ENCODE results near the gene EDARADD.
A peak's percentile ranks its signal among the peaks of the same experiment; 100 is the strongest.

EDARADD gene

GRCh38 chr1:236523704-236524141 lies 129.6 kb downstream of the EDARADD start, which contains the start of gene LGALS8:
Gene LGALS8 (plus strand): TSS chr1:236523982. CDS start chr1:236526071, 2,089 bp downstream.
- H3K4me3 ChIP-seq (ENCODE audit: low read length in 2 of 2) = peak within 1 kb of the TSS; percentile 90 to 95
- peak within 1 kb of the TSS; percentile 84 to 90 for H3K9ac ChIP-seq (ENCODE audit: low read depth in 1 of 2, low read length in 2 of 2)
- peak within 1 kb of the TSS; percentile 82 to 95 for H3K27ac ChIP-seq (ENCODE audit: low read depth in 2 of 2, low read length in 2 of 2)
- peaks cover 5% of the 10 kb centered on the region in 2 donors for H3K4me1 ChIP-seq (ENCODE audit: control insufficient read depth in 2 of 2, insufficient read depth in 2 of 2, low read length in 2 of 2)
- H3K27me3 ChIP-seq (ENCODE audit: control insufficient read depth in 2 of 2, insufficient read depth in 2 of 2, low read length in 2 of 2) = no peaks in the 10 kb centered on the region
- H3K36me3 ChIP-seq (ENCODE audit: control insufficient read depth in 2 of 2, insufficient read depth in 2 of 2, low read length in 2 of 2) = peaks cover 11 to 15% of the 10 kb centered on the region in 2 donors
- H3K9me3 ChIP-seq (ENCODE audit: control insufficient read depth in 2 of 2, low read length in 2 of 2) = no peaks in the 10 kb centered on the region

GRCh38 chr1:236524142-236524894 lies 130.2 kb downstream of the EDARADD start:
- H3K4me1 ChIP-seq (ENCODE audit: control insufficient read depth in 2 of 2, insufficient read depth in 2 of 2, low read length in 2 of 2) = peaks cover 5% of the 10 kb centered on the region in 2 donors

GRCh38 chr1:236524895-236525184 lies 130.8 kb downstream of the EDARADD start:
- Histone ChIP-seq H3K9ac (ENCODE audit: low read depth in 1 of 2, low read length in 2 of 2) (peak overlapping the region; percentile 84 to 90), H3K4me1 (ENCODE audit: control insufficient read depth in 2 of 2, insufficient read depth in 2 of 2, low read length in 2 of 2) (peaks cover 5% of the 10 kb centered on the region in 2 donors), H3K9me3 (ENCODE audit: control insufficient read depth in 2 of 2, low read length in 2 of 2) (no peaks in the 10 kb centered on the region), H3K27ac (ENCODE audit: low read depth in 2 of 2, low read length in 2 of 2) (peak overlapping the region in 1 of 2 donors; percentile 95), H3K27me3 (ENCODE audit: control insufficient read depth in 2 of 2, insufficient read depth in 2 of 2, low read length in 2 of 2) (no peaks in the 10 kb centered on the region), H3K4me3 (ENCODE audit: low read length in 2 of 2) (peak overlapping the region; percentile 90 to 95), H3K36me3 (ENCODE audit: control insufficient read depth in 2 of 2, insufficient read depth in 2 of 2, low read length in 2 of 2) (peaks cover 11 to 15% of the 10 kb centered on the region in 2 donors)

More at GRCh38 chr1:236524142-236524894, 130.2 kb downstream of the EDARADD start:
- H3K9ac ChIP-seq (ENCODE audit: low read depth in 1 of 2, low read length in 2 of 2) = peak overlapping the region; percentile 84 to 90
- H3K9me3 ChIP-seq (ENCODE audit: control insufficient read depth in 2 of 2, low read length in 2 of 2) = no peaks in the 10 kb centered on the region
- peak overlapping the region; percentile 82 to 95 for H3K27ac ChIP-seq (ENCODE audit: low read depth in 2 of 2, low read length in 2 of 2)
- peaks cover 11 to 15% of the 10 kb centered on the region in 2 donors for H3K36me3 ChIP-seq (ENCODE audit: control insufficient read depth in 2 of 2, insufficient read depth in 2 of 2, low read length in 2 of 2)
- H3K27me3 ChIP-seq (ENCODE audit: control insufficient read depth in 2 of 2, insufficient read depth in 2 of 2, low read length in 2 of 2) = no peaks in the 10 kb centered on the region
- peak overlapping the region; percentile 90 to 95 for H3K4me3 ChIP-seq (ENCODE audit: low read length in 2 of 2)

- no peaks in the 10 kb centered on the region for H3K9me3 ChIP-seq (ENCODE audit: control insufficient read depth in 2 of 2, low read length in 2 of 2)
- peaks cover 11 to 15% of the 10 kb centered on the region in 2 donors for H3K36me3 ChIP-seq (ENCODE audit: control insufficient read depth in 2 of 2, insufficient read depth in 2 of 2, low read length in 2 of 2)
- peaks cover 5% of the 10 kb centered on the region in 2 donors for H3K4me1 ChIP-seq (ENCODE audit: control insufficient read depth in 2 of 2, insufficient read depth in 2 of 2, low read length in 2 of 2)
- H3K27ac ChIP-seq (ENCODE audit: low read depth in 2 of 2, low read length in 2 of 2) = no peak overlapping the region
- no peak overlapping the region for H3K9ac ChIP-seq (ENCODE audit: low read depth in 1 of 2, low read length in 2 of 2)
- no peak overlapping the region for H3K4me3 ChIP-seq (ENCODE audit: low read length in 2 of 2)
- H3K27me3 ChIP-seq (ENCODE audit: control insufficient read depth in 2 of 2, insufficient read depth in 2 of 2, low read length in 2 of 2) = no peaks in the 10 kb centered on the region
Measured at GRCh38 chr1:236526079-236526478, 132.0 kb downstream of the EDARADD start.

- Histone ChIP-seq H3K27me3 (ENCODE audit: control insufficient read depth in 2 of 2, insufficient read depth in 2 of 2, low read length in 2 of 2) (no peaks in the 10 kb centered on the region), H3K4me3 (ENCODE audit: low read length in 2 of 2) (no peak overlapping the region), H3K4me1 (ENCODE audit: control insufficient read depth in 2 of 2, insufficient read depth in 2 of 2, low read length in 2 of 2) (peaks cover 0 to 8% of the 10 kb centered on the region in 2 donors), H3K9me3 (ENCODE audit: control insufficient read depth in 2 of 2, low read length in 2 of 2) (no peaks in the 10 kb centered on the region), H3K9ac (ENCODE audit: low read depth in 1 of 2, low read length in 2 of 2) (no peak overlapping the region), H3K36me3 (ENCODE audit: control insufficient read depth in 2 of 2, insufficient read depth in 2 of 2, low read length in 2 of 2) (peaks cover 15 to 21% of the 10 kb centered on the region in 2 donors), H3K27ac (ENCODE audit: low read depth in 2 of 2, low read length in 2 of 2) (no peak overlapping the region)
Measured at GRCh38 chr1:236530286-236530685, 136.2 kb downstream of the EDARADD start.

GRCh38 chr1:236530959-236531358 lies 136.9 kb downstream of the EDARADD start:
- Histone ChIP-seq H3K4me3 (ENCODE audit: low read length in 2 of 2) (no peak overlapping the region), H3K36me3 (ENCODE audit: control insufficient read depth in 2 of 2, insufficient read depth in 2 of 2, low read length in 2 of 2) (peaks cover 14 to 24% of the 10 kb centered on the region in 2 donors), H3K4me1 (ENCODE audit: control insufficient read depth in 2 of 2, insufficient read depth in 2 of 2, low read length in 2 of 2) (peaks cover 0 to 8% of the 10 kb centered on the region in 2 donors), H3K27me3 (ENCODE audit: control insufficient read depth in 2 of 2, insufficient read depth in 2 of 2, low read length in 2 of 2) (no peaks in the 10 kb centered on the region), H3K9ac (ENCODE audit: low read depth in 1 of 2, low read length in 2 of 2) (no peak overlapping the region), H3K9me3 (ENCODE audit: control insufficient read depth in 2 of 2, low read length in 2 of 2) (no peaks in the 10 kb centered on the region), H3K27ac (ENCODE audit: low read depth in 2 of 2, low read length in 2 of 2) (no peak overlapping the region)

GRCh38 chr1:236532850-236533249 lies 138.8 kb downstream of the EDARADD start:
- H3K27me3 ChIP-seq (ENCODE audit: control insufficient read depth in 2 of 2, insufficient read depth in 2 of 2, low read length in 2 of 2) = no peaks in the 10 kb centered on the region
- H3K27ac ChIP-seq (ENCODE audit: low read depth in 2 of 2, low read length in 2 of 2) = no peak overlapping the region
- no peak overlapping the region for H3K9ac ChIP-seq (ENCODE audit: low read depth in 1 of 2, low read length in 2 of 2)
- no peaks in the 10 kb centered on the region for H3K9me3 ChIP-seq (ENCODE audit: control insufficient read depth in 2 of 2, low read length in 2 of 2)
- H3K4me3 ChIP-seq (ENCODE audit: low read length in 2 of 2) = no peak overlapping the region
- peaks cover 0 to 8% of the 10 kb centered on the region in 2 donors for H3K4me1 ChIP-seq (ENCODE audit: control insufficient read depth in 2 of 2, insufficient read depth in 2 of 2, low read length in 2 of 2)
- H3K36me3 ChIP-seq (ENCODE audit: control insufficient read depth in 2 of 2, insufficient read depth in 2 of 2, low read length in 2 of 2) = peaks cover 2 to 24% of the 10 kb centered on the region in 2 donors

GRCh38 chr1:236534151-236534651 lies 140.1 kb downstream of the EDARADD start:
- peaks cover 13 to 34% of the 10 kb centered on the region in 2 donors for H3K36me3 ChIP-seq (ENCODE audit: control insufficient read depth in 2 of 2, insufficient read depth in 2 of 2, low read length in 2 of 2)

More at GRCh38 chr1:236534151-236534651, 140.1 kb downstream of the EDARADD start:
- H3K4me1 ChIP-seq (ENCODE audit: control insufficient read depth in 2 of 2, insufficient read depth in 2 of 2, low read length in 2 of 2) = peaks cover 0 to 8% of the 10 kb centered on the region in 2 donors
- no peaks in the 10 kb centered on the region for H3K27me3 ChIP-seq (ENCODE audit: control insufficient read depth in 2 of 2, insufficient read depth in 2 of 2, low read length in 2 of 2)
- no peaks in the 10 kb centered on the region for H3K9me3 ChIP-seq (ENCODE audit: control insufficient read depth in 2 of 2, low read length in 2 of 2)
- no peak overlapping the region for H3K27ac ChIP-seq (ENCODE audit: low read depth in 2 of 2, low read length in 2 of 2)
- H3K9ac ChIP-seq (ENCODE audit: low read depth in 1 of 2, low read length in 2 of 2) = no peak overlapping the region
- H3K4me3 ChIP-seq (ENCODE audit: low read length in 2 of 2) = no peak overlapping the region
